Vagina (tissue), 2 donors: ENCODE measurements around the gene CD200R1. TPM values are rescaled to one million over a fixed set of nuclear protein-coding genes. Genes with fewer than 3 reads are reported as not detected.

Source experiments
- DNase-seq, 2 donors: peaks; one replicate each; pipeline ENCODE4 v3.0.0-alpha.2; 2017; ENCODE audit errors: extremely low spot score in 2 of 2
- H3K27ac ChIP-seq: fragments of 200-600 bp; sonication (generic); one replicate; pipeline ENCODE4 v1.5.1; 2019
- H3K27me3 ChIP-seq: fragments of 200-600 bp; sonication (generic); one replicate; pipeline ENCODE4 v1.5.1; 2019
- H3K36me3 ChIP-seq, 2 donors: fragments of 200-600 bp; sonication (generic); one replicate each; pipeline ENCODE4 v1.5.1; 2017 to 2019
- H3K4me1 ChIP-seq: fragments of 200-600 bp; sonication (generic); one replicate; pipeline ENCODE4 v1.5.1; 2019
- H3K4me3 ChIP-seq, 2 donors: fragments of 200-600 bp; sonication (generic); 1 replicate in 1 of 2; 2 replicates in 1 of 2; pipeline ENCODE4 v1.5.1; 2016 to 2019
- H3K9me3 ChIP-seq: fragments of 200-600 bp; sonication (generic); one replicate; pipeline ENCODE4 v1.5.1; 2019
- POLR2A ChIP-seq, 2 donors: fragments of 450-650 bp; IDR thresholded peaks; one replicate each; pipeline ENCODE4 v1.6.1; 2017; ENCODE audit warnings: antibody characterized with exemption in 2 of 2, mild to moderate bottlenecking in 2 of 2, moderate library complexity in 2 of 2
- POLR2AphosphoS5 ChIP-seq, 2 donors: sonication (generic); formaldehyde crosslinking; IDR thresholded peaks; one replicate each; pipeline ENCODE4 v1.9.0; 2017; ENCODE audit warnings: antibody characterized with exemption in 2 of 2, mild to moderate bottlenecking in 2 of 2, low read depth in 1 of 2; ENCODE audit not compliant: insufficient read depth in 1 of 2
- intact Hi-C: fragments of 100-400 bp; cut with DNase I; formaldehyde crosslinking; loops from one replicate; pipeline ENCODE4 v1.15.1; 2023
- total RNA-seq: library from RNA; depleted of rRNA; stranded (reverse); fragments of >200 nt; gene quantifications from one replicate; pipeline ENCODE4 v1.2.3, GENCODE V29; 2016
- TF ChIP-seq, protein P1 (sequence below), 3 experiments: fragments of 450-650 bp in 2 of 3; fragments of 200-600 bp in 1 of 3; sonication (generic) in 1 of 3; IDR thresholded peaks; one replicate each; pipeline ENCODE4 v1.5.1; 2017 to 2019; ENCODE audit warnings: antibody characterized with exemption in 3 of 3, mild to moderate bottlenecking in 2 of 3, moderate library complexity in 2 of 3

CD200R1 gene
- total RNA-seq, 1 donor from 2014 or later = 0.49 TPM

DNA sequence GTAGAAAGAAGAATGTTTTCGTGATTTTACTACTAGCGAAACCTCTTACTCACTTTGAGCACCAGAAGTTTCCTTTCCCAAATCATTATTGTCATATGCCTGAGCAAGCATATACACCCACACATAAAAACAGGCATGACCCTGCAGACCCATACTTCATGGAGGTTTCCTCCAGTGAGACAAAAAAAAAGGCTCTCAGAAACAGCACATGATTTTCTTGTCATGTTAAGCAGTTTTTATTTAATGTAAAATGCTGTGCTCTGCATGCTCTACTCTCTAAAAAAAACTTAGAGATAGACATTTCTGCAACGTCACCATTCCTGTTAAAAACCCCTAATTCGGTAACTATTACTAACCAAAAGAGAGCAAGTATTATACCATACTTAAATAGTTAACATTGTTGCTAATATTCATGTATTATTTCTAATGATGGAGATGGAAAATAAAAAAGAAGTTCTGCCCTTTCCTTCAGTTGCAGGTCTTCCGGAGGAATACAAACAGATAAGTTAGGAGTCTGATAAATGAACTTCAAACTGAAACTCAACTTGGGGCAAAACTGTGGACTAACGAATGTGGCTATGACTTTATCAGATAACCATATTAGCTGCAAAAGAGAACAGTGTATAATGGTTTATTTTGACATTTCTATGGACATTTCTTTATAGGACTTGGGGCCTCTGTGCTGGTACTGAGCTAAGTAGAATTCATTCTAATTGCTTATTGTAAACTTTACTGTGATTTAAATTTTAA is 15.9 kb downstream of the CD200R1 start:
- Histone ChIP-seq H3K27ac (no peak overlapping the region), H3K4me3 (no peak overlapping the region), H3K36me3 (no peaks in the 10 kb centered on the region), H3K9me3 (no peaks in the 10 kb centered on the region), H3K27me3 (no peaks in the 10 kb centered on the region), H3K4me1 (no peaks in the 10 kb centered on the region)
- intact Hi-C loops = no loop called here
- TF ChIP-seq POLR2A (IDR thresholded peaks at IDR 0.05) = no peak
- TF ChIP-seq, protein P1, sequence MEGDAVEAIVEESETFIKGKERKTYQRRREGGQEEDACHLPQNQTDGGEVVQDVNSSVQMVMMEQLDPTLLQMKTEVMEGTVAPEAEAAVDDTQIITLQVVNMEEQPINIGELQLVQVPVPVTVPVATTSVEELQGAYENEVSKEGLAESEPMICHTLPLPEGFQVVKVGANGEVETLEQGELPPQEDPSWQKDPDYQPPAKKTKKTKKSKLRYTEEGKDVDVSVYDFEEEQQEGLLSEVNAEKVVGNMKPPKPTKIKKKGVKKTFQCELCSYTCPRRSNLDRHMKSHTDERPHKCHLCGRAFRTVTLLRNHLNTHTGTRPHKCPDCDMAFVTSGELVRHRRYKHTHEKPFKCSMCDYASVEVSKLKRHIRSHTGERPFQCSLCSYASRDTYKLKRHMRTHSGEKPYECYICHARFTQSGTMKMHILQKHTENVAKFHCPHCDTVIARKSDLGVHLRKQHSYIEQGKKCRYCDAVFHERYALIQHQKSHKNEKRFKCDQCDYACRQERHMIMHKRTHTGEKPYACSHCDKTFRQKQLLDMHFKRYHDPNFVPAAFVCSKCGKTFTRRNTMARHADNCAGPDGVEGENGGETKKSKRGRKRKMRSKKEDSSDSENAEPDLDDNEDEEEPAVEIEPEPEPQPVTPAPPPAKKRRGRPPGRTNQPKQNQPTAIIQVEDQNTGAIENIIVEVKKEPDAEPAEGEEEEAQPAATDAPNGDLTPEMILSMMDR (IDR thresholded peaks at IDR 0.05) = no peak
- no peak for TF ChIP-seq POLR2AphosphoS5 (IDR thresholded peaks at IDR 0.05; ENCODE audit: insufficient read depth in 1 of 2, low read depth in 1 of 2)
- DNase-seq = no peak

DNA sequence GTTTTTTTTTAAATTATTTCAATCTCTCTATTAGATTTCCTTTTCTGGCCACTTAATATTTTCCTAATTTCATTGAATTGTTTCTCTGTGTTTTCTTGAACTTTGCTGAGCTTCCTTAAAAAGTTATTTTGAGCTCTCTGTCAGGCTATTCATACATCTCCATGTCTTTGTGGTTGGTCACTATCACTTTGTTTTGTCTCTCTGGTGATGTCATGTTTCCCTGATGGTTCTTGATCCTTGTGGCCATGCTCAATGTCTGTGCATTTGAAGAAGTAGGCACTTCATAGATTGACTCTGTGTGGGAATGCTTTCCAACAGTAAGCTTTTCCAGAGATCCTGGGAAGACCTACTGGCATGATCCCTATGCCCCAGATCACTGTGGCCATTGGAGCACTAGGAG is 18.6 kb downstream of the CD200R1 start:
- TF ChIP-seq, protein P1 (IDR thresholded peaks at IDR 0.05) = no peak
- TF ChIP-seq POLR2AphosphoS5 (IDR thresholded peaks at IDR 0.05; ENCODE audit: insufficient read depth in 1 of 2, low read depth in 1 of 2) (no peak), POLR2A (IDR thresholded peaks at IDR 0.05) (no peak)
- Histone ChIP-seq H3K4me3 (no peak overlapping the region), H3K27ac (no peak overlapping the region), H3K4me1 (no peaks in the 10 kb centered on the region), H3K36me3 (no peaks in the 10 kb centered on the region), H3K9me3 (no peaks in the 10 kb centered on the region), H3K27me3 (no peaks in the 10 kb centered on the region)
- intact Hi-C loops = no loop called here
- DNase-seq = no peak

DNA sequence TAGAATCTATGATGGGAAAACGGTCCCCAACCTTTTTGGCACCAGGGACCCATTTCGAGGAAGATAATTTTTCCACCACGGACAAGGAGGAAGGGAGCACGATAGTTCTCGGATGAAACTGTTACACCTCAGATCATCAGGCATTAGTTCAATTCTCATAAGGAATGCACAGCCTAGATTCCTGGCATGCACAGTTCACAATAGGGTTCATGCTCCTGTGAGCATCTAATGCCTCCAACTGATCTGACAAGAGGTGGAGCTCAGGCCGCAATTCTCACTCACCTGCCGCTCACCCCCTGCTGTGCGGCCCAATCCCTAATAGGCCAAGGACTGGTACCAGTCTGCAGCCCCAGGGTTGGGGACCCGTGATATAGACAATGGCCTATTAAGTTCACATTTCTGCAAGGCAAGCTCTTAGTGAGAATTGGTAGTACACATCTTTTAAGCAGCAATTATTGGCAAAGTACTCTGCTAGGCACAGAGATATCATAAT is 26.5 kb downstream of the CD200R1 start:
- peaks cover 4% of the 10 kb centered on the region for H3K9me3 ChIP-seq
- TF ChIP-seq POLR2AphosphoS5 (IDR thresholded peaks at IDR 0.05; ENCODE audit: insufficient read depth in 1 of 2, low read depth in 1 of 2) = no peak
- no peak for TF ChIP-seq POLR2A (IDR thresholded peaks at IDR 0.05)
- TF ChIP-seq, protein P1 (IDR thresholded peaks at IDR 0.05) = no peak
- H3K4me3 ChIP-seq = no peak overlapping the region
- no peak for DNase-seq
- intact Hi-C loops = no loop called here
- no peak overlapping the region for H3K27ac ChIP-seq
- H3K4me1 ChIP-seq = no peaks in the 10 kb centered on the region
- H3K27me3 ChIP-seq = no peaks in the 10 kb centered on the region
- H3K36me3 ChIP-seq = no peaks in the 10 kb centered on the region

DNA sequence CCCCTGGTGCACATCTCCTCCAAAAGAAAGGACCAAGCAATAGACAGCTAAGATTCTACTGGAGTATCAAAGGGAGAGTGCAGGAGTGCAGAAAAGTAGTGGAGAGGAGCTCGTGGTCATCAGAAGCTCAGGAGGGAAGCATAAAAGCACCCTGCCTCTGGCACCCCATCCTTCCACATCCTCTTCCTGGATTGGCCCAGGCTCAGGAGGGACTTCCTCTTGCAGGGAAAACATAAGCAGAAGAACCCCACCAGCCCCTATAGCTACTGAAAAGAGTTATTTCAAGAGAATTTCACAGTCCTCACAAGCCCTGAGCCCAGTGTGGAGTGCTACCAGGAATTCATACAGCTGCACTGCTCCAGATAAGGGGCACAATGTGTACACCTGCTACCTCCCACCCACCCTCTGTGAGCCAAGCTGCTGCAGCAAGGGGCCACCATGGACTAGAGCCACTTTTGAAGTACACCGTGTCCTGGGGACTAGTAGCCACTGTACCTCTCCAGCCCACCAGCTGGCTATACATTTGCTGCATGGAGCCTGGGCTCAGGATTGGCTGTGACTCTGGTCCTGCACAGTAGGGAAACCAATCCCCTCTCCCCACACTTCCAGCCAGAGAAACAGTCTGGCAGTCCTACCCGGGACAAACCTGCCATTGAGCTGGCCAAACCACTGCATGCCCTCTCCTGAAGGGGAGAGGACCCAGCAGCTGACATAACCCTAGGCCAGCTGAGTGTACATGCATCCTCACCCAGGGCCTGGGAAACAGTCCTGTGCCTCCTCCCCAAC is 43.0 kb downstream of the CD200R1 start:
- no peak for DNase-seq
- Histone ChIP-seq H3K9me3 (no peaks in the 10 kb centered on the region), H3K36me3 (no peaks in the 10 kb centered on the region), H3K4me3 (no peak overlapping the region), H3K4me1 (no peaks in the 10 kb centered on the region), H3K27me3 (no peaks in the 10 kb centered on the region), H3K27ac (no peak overlapping the region)
- intact Hi-C loops = no loop called here
- TF ChIP-seq POLR2A (IDR thresholded peaks at IDR 0.05) (no peak), POLR2AphosphoS5 (IDR thresholded peaks at IDR 0.05; ENCODE audit: insufficient read depth in 1 of 2, low read depth in 1 of 2) (no peak)
- TF ChIP-seq, protein P1 (IDR thresholded peaks at IDR 0.05) = no peak
